Measurements from ENCODE around the gene ATP1B2.
"Not testable (repeated sequence)": the region's sequence is repeated elsewhere in the genome, so short reads cannot be mapped to it uniquely, and the experiment has no call there.

ATP1B2 gene

GRCh38 chr17:7634384-7634783 lies 16.3 kb upstream of the ATP1B2 start:
- peak in 1 of 3 experiments; percentile 12 for DNase-seq (ENCODE audit: low read depth in 3 of 3)

- DNase-seq (ENCODE audit: low read depth in 3 of 3) = no peak
These were observed 14.6 kb upstream of the ATP1B2 start for GRCh38 chr17:7636163-7636562.

- no peak for DNase-seq (ENCODE audit: low read depth in 3 of 3)
These were observed 9.9 kb upstream of the ATP1B2 start for GRCh38 chr17:7640783-7641182.

GRCh38 chr17:7641635-7642034 lies 9.1 kb upstream of the ATP1B2 start:
- not testable (repeated sequence) for DNase-seq (ENCODE audit: low read depth in 3 of 3)

GRCh38 chr17:7644775-7645174 lies 6.0 kb upstream of the ATP1B2 start:
- no peak for DNase-seq (ENCODE audit: low read depth in 3 of 3)

- DNase-seq (ENCODE audit: low read depth in 3 of 3) = no peak
These were observed 4.3 kb upstream of the ATP1B2 start for GRCh38 chr17:7646457-7646856.

- no peak for DNase-seq (ENCODE audit: low read depth in 3 of 3)
These were observed 3.7 kb upstream of the ATP1B2 start for GRCh38 chr17:7647018-7647417.

- DNase-seq (ENCODE audit: low read depth in 3 of 3) = no peak
These were observed 455 bp downstream of the ATP1B2 start for GRCh38 chr17:7651097-7651664.

GRCh38 chr17:7651665-7652387 lies 1.1 kb downstream of the ATP1B2 start:
- no peak for DNase-seq (ENCODE audit: low read depth in 3 of 3)

- no peak for DNase-seq (ENCODE audit: low read depth in 3 of 3)
These were observed 1.9 kb downstream of the ATP1B2 start for GRCh38 chr17:7652388-7653356.

GRCh38 chr17:7654832-7655540 lies 4.3 kb downstream of the ATP1B2 start:
- DNase-seq (ENCODE audit: low read depth in 3 of 3) = no peak

- no peak for DNase-seq (ENCODE audit: low read depth in 3 of 3)
These were observed 4.8 kb downstream of the ATP1B2 start for GRCh38 chr17:7655541-7655840.

- no peak for DNase-seq (ENCODE audit: low read depth in 3 of 3)
These were observed 6.4 kb downstream of the ATP1B2 start for GRCh38 chr17:7656958-7657609.

- no peak for DNase-seq (ENCODE audit: low read depth in 3 of 3)
These were observed 17.1 kb downstream of the ATP1B2 start for GRCh38 chr17:7667656-7668406.

- no peak for DNase-seq (ENCODE audit: low read depth in 3 of 3)
These were observed 17.8 kb downstream of the ATP1B2 start for GRCh38 chr17:7668482-7668881.

- DNase-seq (ENCODE audit: low read depth in 3 of 3) = peak in 1 of 3 experiments; percentile 49
These were observed 22.5 kb downstream of the ATP1B2 start for GRCh38 chr17:7673239-7673638.

- no peak for DNase-seq (ENCODE audit: low read depth in 3 of 3)
These were observed 24.2 kb downstream of the ATP1B2 start for GRCh38 chr17:7674934-7675333.

GRCh38 chr17:7676533-7676932 lies 25.8 kb downstream of the ATP1B2 start:
- DNase-seq (ENCODE audit: low read depth in 3 of 3) = no peak

- no peak for DNase-seq (ENCODE audit: low read depth in 3 of 3)
These were observed 26.8 kb downstream of the ATP1B2 start for GRCh38 chr17:7677388-7678067.

- DNase-seq (ENCODE audit: low read depth in 3 of 3) = no peak
These were observed 34.3 kb downstream of the ATP1B2 start for GRCh38 chr17:7684851-7685532.
